NCI-H526 (cell line): ENCODE results near the gene CSRNP3.

ENCODE experiments used
- DNase-seq, 2 experiments: peaks; one replicate each; lab custom pipeline; 2025; lab: John Stamatoyannopoulos, UW

CSRNP3 gene

GRCh38 chr2:165471349-165471950, 2.0 kb downstream of the CSRNP3 start:
- no peak for DNase-seq

- no peak for DNase-seq
Observed at GRCh38 chr2:165472922-165473321, 3.4 kb downstream of the CSRNP3 start.

- DNase-seq: peak; percentile 42 to 49
Observed at GRCh38 chr2:165474619-165475276, 5.2 kb downstream of the CSRNP3 start.

- no peak for DNase-seq
Observed at GRCh38 chr2:165475277-165476004, 5.9 kb downstream of the CSRNP3 start.

GRCh38 chr2:165479856-165480255, 10.4 kb downstream of the CSRNP3 start:
- DNase-seq: no peak

GRCh38 chr2:165494573-165494972, 25.1 kb downstream of the CSRNP3 start:
- DNase-seq: peak in 1 of 2 experiments; percentile 23

- no peak for DNase-seq
Observed at GRCh38 chr2:165497659-165498317, 28.3 kb downstream of the CSRNP3 start.

GRCh38 chr2:165499131-165499530, 29.6 kb downstream of the CSRNP3 start:
- no peak for DNase-seq

- no peak for DNase-seq
Observed at GRCh38 chr2:165500001-165500400, 30.5 kb downstream of the CSRNP3 start.

- DNase-seq: no peak
Observed at GRCh38 chr2:165500816-165501215, 31.3 kb downstream of the CSRNP3 start.

GRCh38 chr2:165505514-165505913, 36.0 kb downstream of the CSRNP3 start:
- DNase-seq: no peak

GRCh38 chr2:165508927-165509326, 39.4 kb downstream of the CSRNP3 start:
- DNase-seq: no peak

- DNase-seq: no peak
Observed at GRCh38 chr2:165513479-165513878, 44.0 kb downstream of the CSRNP3 start.

- DNase-seq: no peak
Observed at GRCh38 chr2:165518611-165519010, 49.1 kb downstream of the CSRNP3 start.

- DNase-seq: no peak
Observed at GRCh38 chr2:165522719-165523118, 53.2 kb downstream of the CSRNP3 start.

GRCh38 chr2:165524720-165525119, 55.2 kb downstream of the CSRNP3 start:
- no peak for DNase-seq

- no peak for DNase-seq
Observed at GRCh38 chr2:165528691-165529090, 59.2 kb downstream of the CSRNP3 start.

GRCh38 chr2:165529130-165529529, 59.6 kb downstream of the CSRNP3 start:
- DNase-seq: no peak

- DNase-seq: no peak
Observed at GRCh38 chr2:165533331-165533730, 63.8 kb downstream of the CSRNP3 start.

- DNase-seq: no peak
Observed at GRCh38 chr2:165535471-165535870, 66.0 kb downstream of the CSRNP3 start.

- no peak for DNase-seq
Observed at GRCh38 chr2:165536851-165537499, 67.5 kb downstream of the CSRNP3 start.

- DNase-seq: no peak
Observed at GRCh38 chr2:165539985-165540384, 70.5 kb downstream of the CSRNP3 start.
